Ishikawa (cell line): ENCODE data around the gene C16orf92.

Experiments used
- CEBPB ChIP-seq: IDR thresholded peaks from 2 replicates; pipeline ENCODE4 v1.6.1; 2012
- CREB1 ChIP-seq: IDR thresholded peaks from 2 replicates; pipeline ENCODE4 v1.6.1; 2012; ENCODE audit warnings: low read depth
- EGR1 ChIP-seq: IDR thresholded peaks from 2 replicates; pipeline ENCODE4 v1.6.1; 2012
- EP300 ChIP-seq: IDR thresholded peaks from 2 replicates; pipeline ENCODE4 v1.6.1; 2012; ENCODE audit warnings: borderline replicate concordance
- FOXM1 ChIP-seq: IDR thresholded peaks from 2 replicates; pipeline ENCODE4 v1.6.1; 2012; ENCODE audit warnings: low read depth, borderline replicate concordance
- MAX ChIP-seq: IDR thresholded peaks from 2 replicates; pipeline ENCODE4 v1.6.1; 2012
- NFIC ChIP-seq: IDR thresholded peaks from 2 replicates; pipeline ENCODE4 v1.6.1; 2012
- RAD21 ChIP-seq: IDR thresholded peaks from 2 replicates; pipeline ENCODE4 v1.6.1; 2012; ENCODE audit warnings: low read depth
- REST ChIP-seq: IDR thresholded peaks from 2 replicates; pipeline ENCODE4 v1.6.1; 2012; ENCODE audit warnings: low read depth, mild to moderate bottlenecking
- TAF1 ChIP-seq: IDR thresholded peaks from 2 replicates; pipeline ENCODE4 v1.6.1; 2012; ENCODE audit warnings: low read depth, mild to moderate bottlenecking
- TCF12 ChIP-seq: IDR thresholded peaks from 2 replicates; pipeline ENCODE4 v1.6.1; 2012; ENCODE audit warnings: low read depth
- TEAD4 ChIP-seq: IDR thresholded peaks from 2 replicates; pipeline ENCODE4 v1.6.1; 2012
- USF1 ChIP-seq: IDR thresholded peaks from 2 replicates; pipeline ENCODE4 v1.6.1; 2012
- YY1 ChIP-seq: IDR thresholded peaks from 2 replicates; pipeline ENCODE4 v1.6.1; 2012; ENCODE audit warnings: low read depth
- ZBTB7A ChIP-seq: IDR thresholded peaks from 2 replicates; pipeline ENCODE4 v1.6.1; 2012; ENCODE audit warnings: low read depth

The C16orf92 gene

GRCh38 chr16:30016555-30017276, 6.3 kb upstream of the C16orf92 start:
- TF ChIP-seq FOXM1 (no peak), RAD21 (no peak), REST (no peak), TEAD4 (no peak), TCF12 (no peak), USF1 (no peak), CEBPB (no peak), MAX (no peak), EGR1 (no peak), NFIC (no peak), CREB1 (no peak), YY1 (no peak)

- no peak for TF ChIP-seq USF1
- TF ChIP-seq TEAD4 = no peak
- TF ChIP-seq CEBPB = no peak
- no peak for TF ChIP-seq FOXM1
- no peak for TF ChIP-seq TCF12
- no peak for TF ChIP-seq YY1
Observed at GRCh38 chr16:30017277-30017656, 5.7 kb upstream of the C16orf92 start.

- peak; percentile 71 for TF ChIP-seq TCF12
- peak; percentile 36; the same call in 1 of the 2 replicates for TF ChIP-seq TEAD4
- TF ChIP-seq EGR1 = no peak
- TF ChIP-seq FOXM1 = 0 out of 2 replicates have a peak, but pooled peaks have one; percentile 24
- TF ChIP-seq TAF1 = no peak
- TF ChIP-seq YY1 = 0 out of 2 replicates have a peak, but pooled peaks have one; percentile 12
- TF ChIP-seq MAX = 0 out of 2 replicates have a peak, but pooled peaks have one; percentile 22
- no peak for TF ChIP-seq ZBTB7A
- TF ChIP-seq RAD21 = no peak
- TF ChIP-seq NFIC = peak; percentile 72
- TF ChIP-seq USF1 = 0 out of 2 replicates have a peak, but pooled peaks have one; percentile 22
- TF ChIP-seq CEBPB = peak; percentile 14; the same call in 1 of the 2 replicates
- peak; percentile 67 for TF ChIP-seq EP300
Observed at GRCh38 chr16:30018731-30019158, 4.3 kb upstream of the C16orf92 start.

- TF ChIP-seq YY1 (no peak), ZBTB7A (no peak)
Observed at GRCh38 chr16:30023586-30023985, 588 bp downstream of the C16orf92 start.

- no peak for TF ChIP-seq EGR1
- no peak for TF ChIP-seq RAD21
- TF ChIP-seq YY1 = no peak
- no peak for TF ChIP-seq TAF1
- TF ChIP-seq CEBPB = no peak
- TF ChIP-seq MAX = no peak
- TF ChIP-seq TEAD4 = no peak
- no peak for TF ChIP-seq USF1
Observed at GRCh38 chr16:30024451-30024850, 1.5 kb downstream of the C16orf92 start.

- TF ChIP-seq TCF12 = no peak
- TF ChIP-seq CEBPB = no peak
- no peak for TF ChIP-seq YY1
- no peak for TF ChIP-seq FOXM1
- no peak for TF ChIP-seq ZBTB7A
- no peak for TF ChIP-seq CREB1
- no peak for TF ChIP-seq MAX
- TF ChIP-seq USF1 = no peak
- no peak for TF ChIP-seq NFIC
- TF ChIP-seq TAF1 = no peak
- TF ChIP-seq RAD21 = no peak
- TF ChIP-seq EGR1 = no peak
- TF ChIP-seq TEAD4 = no peak
- no peak for TF ChIP-seq REST
Observed at GRCh38 chr16:30025156-30025555, 2.2 kb downstream of the C16orf92 start.
